H1 (cell line): ENCODE measurements around the gene DYNC1I2. TPM values are rescaled to one million over a fixed set of nuclear protein-coding genes. Genes with fewer than 3 reads are reported as not detected.

Experiments
- MAFK ChIP-seq: IDR thresholded peaks from 2 replicates; pipeline ENCODE4 v1.6.1; 2012; ENCODE audit warnings: low read depth, mild to moderate bottlenecking, improper control_type of control experiment, low read length
- polyA plus RNA-seq, 7 experiments: library from polyadenylated mRNA; depleted of rRNA in 3 of 7; stranded (reverse) in 5 of 7; unstranded in 2 of 7; fragments of >200 nt in 5 of 7; fragments of 200-250 nt in 2 of 7; gene quantifications; 1 replicate in 5 of 7; 2 replicates in 1 of 7; 4 replicates in 1 of 7; pipeline versions ENCODE4 v1.2.1 to v1.2.3, GENCODE V29; 2011 to 2013; ENCODE audit warnings: missing spikeins in 2 of 7, mixed read lengths in 2 of 7
- total RNA-seq: library from RNA; stranded (reverse); fragmentation: NEBNext Ultra II Directional; extraction: Animal tissue kit (Norgen Biotek cat#: 25700); gene quantifications from 2 replicates; pipeline ENCODE4 v1.2.1, GENCODE V29; 2021
- TF ChIP-seq, protein P1 (sequence below): fragments of 300-600 bp; sonication (generic); IDR thresholded peaks from 2 replicates; pipeline ENCODE4 v1.7.1; 2012; ENCODE audit warnings: low read length, moderate library complexity, mild to moderate bottlenecking, inconsistent platforms; ENCODE audit not compliant: insufficient replicate concordance

The DYNC1I2 gene
- total and polyA plus RNA-seq, 2 of the 8 experiments (the other 6 are each of a cell fraction or from before 2014, with no cell fraction given): 67.3 to 68.1 TPM

DNA sequence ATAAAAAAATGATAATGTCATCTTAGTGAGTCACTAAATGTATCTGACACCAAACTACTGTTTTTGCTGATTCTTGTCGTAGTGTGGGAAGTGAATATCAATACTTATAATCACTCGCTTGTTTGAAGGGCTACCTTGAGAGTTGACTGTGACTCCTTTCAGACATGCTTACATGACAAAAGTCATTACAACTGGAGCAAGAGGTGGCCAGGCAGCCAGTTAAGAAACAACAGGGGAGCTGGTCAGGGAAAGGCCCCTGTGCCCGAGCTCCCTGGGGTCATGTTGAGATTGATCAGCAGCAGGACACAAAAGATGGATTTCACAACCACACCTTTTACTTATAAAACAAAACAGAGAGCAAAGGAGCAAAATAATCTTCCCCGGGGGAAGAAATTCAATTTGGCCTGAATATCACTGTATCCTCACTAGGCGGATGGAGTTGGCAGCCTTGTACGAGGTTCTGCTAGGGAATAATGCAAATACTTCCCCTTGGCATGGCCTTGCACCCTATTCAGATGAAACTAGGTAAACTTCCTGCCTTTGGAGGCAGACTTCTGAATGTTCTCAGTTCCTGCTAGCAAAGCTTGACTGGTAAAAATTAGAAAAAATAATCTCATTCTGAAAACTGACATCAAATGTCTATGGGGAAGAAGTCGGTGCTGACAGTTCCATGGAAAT lies 101.2 kb downstream of the DYNC1I2 start (continued):
- TF ChIP-seq MAFK: no peak
- TF ChIP-seq, protein P1, sequence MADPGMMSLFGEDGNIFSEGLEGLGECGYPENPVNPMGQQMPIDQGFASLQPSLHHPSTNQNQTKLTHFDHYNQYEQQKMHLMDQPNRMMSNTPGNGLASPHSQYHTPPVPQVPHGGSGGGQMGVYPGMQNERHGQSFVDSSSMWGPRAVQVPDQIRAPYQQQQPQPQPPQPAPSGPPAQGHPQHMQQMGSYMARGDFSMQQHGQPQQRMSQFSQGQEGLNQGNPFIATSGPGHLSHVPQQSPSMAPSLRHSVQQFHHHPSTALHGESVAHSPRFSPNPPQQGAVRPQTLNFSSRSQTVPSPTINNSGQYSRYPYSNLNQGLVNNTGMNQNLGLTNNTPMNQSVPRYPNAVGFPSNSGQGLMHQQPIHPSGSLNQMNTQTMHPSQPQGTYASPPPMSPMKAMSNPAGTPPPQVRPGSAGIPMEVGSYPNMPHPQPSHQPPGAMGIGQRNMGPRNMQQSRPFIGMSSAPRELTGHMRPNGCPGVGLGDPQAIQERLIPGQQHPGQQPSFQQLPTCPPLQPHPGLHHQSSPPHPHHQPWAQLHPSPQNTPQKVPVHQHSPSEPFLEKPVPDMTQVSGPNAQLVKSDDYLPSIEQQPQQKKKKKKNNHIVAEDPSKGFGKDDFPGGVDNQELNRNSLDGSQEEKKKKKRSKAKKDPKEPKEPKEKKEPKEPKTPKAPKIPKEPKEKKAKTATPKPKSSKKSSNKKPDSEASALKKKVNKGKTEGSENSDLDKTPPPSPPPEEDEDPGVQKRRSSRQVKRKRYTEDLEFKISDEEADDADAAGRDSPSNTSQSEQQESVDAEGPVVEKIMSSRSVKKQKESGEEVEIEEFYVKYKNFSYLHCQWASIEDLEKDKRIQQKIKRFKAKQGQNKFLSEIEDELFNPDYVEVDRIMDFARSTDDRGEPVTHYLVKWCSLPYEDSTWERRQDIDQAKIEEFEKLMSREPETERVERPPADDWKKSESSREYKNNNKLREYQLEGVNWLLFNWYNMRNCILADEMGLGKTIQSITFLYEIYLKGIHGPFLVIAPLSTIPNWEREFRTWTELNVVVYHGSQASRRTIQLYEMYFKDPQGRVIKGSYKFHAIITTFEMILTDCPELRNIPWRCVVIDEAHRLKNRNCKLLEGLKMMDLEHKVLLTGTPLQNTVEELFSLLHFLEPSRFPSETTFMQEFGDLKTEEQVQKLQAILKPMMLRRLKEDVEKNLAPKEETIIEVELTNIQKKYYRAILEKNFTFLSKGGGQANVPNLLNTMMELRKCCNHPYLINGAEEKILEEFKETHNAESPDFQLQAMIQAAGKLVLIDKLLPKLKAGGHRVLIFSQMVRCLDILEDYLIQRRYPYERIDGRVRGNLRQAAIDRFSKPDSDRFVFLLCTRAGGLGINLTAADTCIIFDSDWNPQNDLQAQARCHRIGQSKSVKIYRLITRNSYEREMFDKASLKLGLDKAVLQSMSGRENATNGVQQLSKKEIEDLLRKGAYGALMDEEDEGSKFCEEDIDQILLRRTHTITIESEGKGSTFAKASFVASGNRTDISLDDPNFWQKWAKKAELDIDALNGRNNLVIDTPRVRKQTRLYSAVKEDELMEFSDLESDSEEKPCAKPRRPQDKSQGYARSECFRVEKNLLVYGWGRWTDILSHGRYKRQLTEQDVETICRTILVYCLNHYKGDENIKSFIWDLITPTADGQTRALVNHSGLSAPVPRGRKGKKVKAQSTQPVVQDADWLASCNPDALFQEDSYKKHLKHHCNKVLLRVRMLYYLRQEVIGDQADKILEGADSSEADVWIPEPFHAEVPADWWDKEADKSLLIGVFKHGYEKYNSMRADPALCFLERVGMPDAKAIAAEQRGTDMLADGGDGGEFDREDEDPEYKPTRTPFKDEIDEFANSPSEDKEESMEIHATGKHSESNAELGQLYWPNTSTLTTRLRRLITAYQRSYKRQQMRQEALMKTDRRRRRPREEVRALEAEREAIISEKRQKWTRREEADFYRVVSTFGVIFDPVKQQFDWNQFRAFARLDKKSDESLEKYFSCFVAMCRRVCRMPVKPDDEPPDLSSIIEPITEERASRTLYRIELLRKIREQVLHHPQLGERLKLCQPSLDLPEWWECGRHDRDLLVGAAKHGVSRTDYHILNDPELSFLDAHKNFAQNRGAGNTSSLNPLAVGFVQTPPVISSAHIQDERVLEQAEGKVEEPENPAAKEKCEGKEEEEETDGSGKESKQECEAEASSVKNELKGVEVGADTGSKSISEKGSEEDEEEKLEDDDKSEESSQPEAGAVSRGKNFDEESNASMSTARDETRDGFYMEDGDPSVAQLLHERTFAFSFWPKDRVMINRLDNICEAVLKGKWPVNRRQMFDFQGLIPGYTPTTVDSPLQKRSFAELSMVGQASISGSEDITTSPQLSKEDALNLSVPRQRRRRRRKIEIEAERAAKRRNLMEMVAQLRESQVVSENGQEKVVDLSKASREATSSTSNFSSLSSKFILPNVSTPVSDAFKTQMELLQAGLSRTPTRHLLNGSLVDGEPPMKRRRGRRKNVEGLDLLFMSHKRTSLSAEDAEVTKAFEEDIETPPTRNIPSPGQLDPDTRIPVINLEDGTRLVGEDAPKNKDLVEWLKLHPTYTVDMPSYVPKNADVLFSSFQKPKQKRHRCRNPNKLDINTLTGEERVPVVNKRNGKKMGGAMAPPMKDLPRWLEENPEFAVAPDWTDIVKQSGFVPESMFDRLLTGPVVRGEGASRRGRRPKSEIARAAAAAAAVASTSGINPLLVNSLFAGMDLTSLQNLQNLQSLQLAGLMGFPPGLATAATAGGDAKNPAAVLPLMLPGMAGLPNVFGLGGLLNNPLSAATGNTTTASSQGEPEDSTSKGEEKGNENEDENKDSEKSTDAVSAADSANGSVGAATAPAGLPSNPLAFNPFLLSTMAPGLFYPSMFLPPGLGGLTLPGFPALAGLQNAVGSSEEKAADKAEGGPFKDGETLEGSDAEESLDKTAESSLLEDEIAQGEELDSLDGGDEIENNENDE: peak; percentile 41
